Activated naive CD4-positive, alpha-beta T cell treated with Interleukin-2 at 50 U/mL for 16 hours (primary cell): ENCODE results near the gene OSER1.
"Not testable (repeated sequence)": the region's sequence is repeated elsewhere in the genome, so short reads cannot be mapped to it uniquely, and the experiment has no call there.

Source experiments
- DNase-seq: peaks from one replicate; pipeline ENCODE4 v3.0.0-alpha.2; 2020

OSER1 gene

GRCh38 chr20:44199877-44200276 lies 10.7 kb downstream of the OSER1 start:
- no peak for DNase-seq

- no peak for DNase-seq
Measured at GRCh38 chr20:44198872-44199271, 11.7 kb downstream of the OSER1 start.

GRCh38 chr20:44196271-44196670 lies 14.3 kb downstream of the OSER1 start:
- no peak for DNase-seq

GRCh38 chr20:44195605-44196004 lies 15.0 kb downstream of the OSER1 start:
- DNase-seq: no peak

GRCh38 chr20:44193801-44194200 lies 16.8 kb downstream of the OSER1 start:
- DNase-seq: no peak

- not testable (repeated sequence) for DNase-seq
Measured at GRCh38 chr20:44191640-44192039, 18.9 kb downstream of the OSER1 start.

GRCh38 chr20:44190197-44190852 lies 20.2 kb downstream of the OSER1 start:
- peak; percentile 38 for DNase-seq

- DNase-seq: no peak
Measured at GRCh38 chr20:44188752-44189151, 21.8 kb downstream of the OSER1 start.

GRCh38 chr20:44187772-44188709 lies 22.5 kb downstream of the OSER1 start:
- DNase-seq: no peak

GRCh38 chr20:44187054-44187771 lies 23.4 kb downstream of the OSER1 start, which contains the start of gene JPH2:
Gene JPH2 (minus strand): TSS chr20:44187188. CDS start chr20:44186705, 483 bp downstream.
- DNase-seq: no peak

GRCh38 chr20:44186674-44187053 lies 23.9 kb downstream of the OSER1 start:
- no peak for DNase-seq

GRCh38 chr20:44186201-44186600 lies 24.4 kb downstream of the OSER1 start:
- DNase-seq: no peak

GRCh38 chr20:44185574-44185973 lies 25.0 kb downstream of the OSER1 start:
- DNase-seq: no peak

GRCh38 chr20:44183282-44183681 lies 27.3 kb downstream of the OSER1 start:
- DNase-seq: no peak

GRCh38 chr20:44182863-44183262 lies 27.7 kb downstream of the OSER1 start:
- DNase-seq: no peak

- DNase-seq: no peak
Measured at GRCh38 chr20:44182135-44182765, 28.3 kb downstream of the OSER1 start.

GRCh38 chr20:44181611-44182010 lies 29.0 kb downstream of the OSER1 start:
- no peak for DNase-seq

GRCh38 chr20:44180814-44181213 lies 29.8 kb downstream of the OSER1 start:
- no peak for DNase-seq

- DNase-seq: no peak
Measured at GRCh38 chr20:44176833-44177534, 33.6 kb downstream of the OSER1 start.

GRCh38 chr20:44174996-44175765 lies 35.4 kb downstream of the OSER1 start:
- DNase-seq: no peak

GRCh38 chr20:44173846-44174245 lies 36.7 kb downstream of the OSER1 start:
- no peak for DNase-seq
